Glomerular visceral epithelial cell (primary cell): ENCODE data around the gene PRICKLE1.

Experiments
- DNase-seq: peaks from one replicate; pipeline ENCODE4 v3.0.0-alpha.2; 2016; ENCODE audit errors: extremely low spot score

The PRICKLE1 gene

GRCh38 chr12:42588524-42589464 lies 752 bp downstream of the PRICKLE1 start:
- peak; percentile 43 for DNase-seq

GRCh38 chr12:42587601-42588523 lies 1.7 kb downstream of the PRICKLE1 start:
- DNase-seq, result no peak

- no peak for DNase-seq
These were observed 3.3 kb downstream of the PRICKLE1 start for GRCh38 chr12:42586268-42586667.

- DNase-seq, result no peak
These were observed 3.7 kb downstream of the PRICKLE1 start for GRCh38 chr12:42585841-42586216.

- DNase-seq, result no peak
These were observed 4.2 kb downstream of the PRICKLE1 start for GRCh38 chr12:42585154-42585840.

GRCh38 chr12:42584651-42585111 lies 4.9 kb downstream of the PRICKLE1 start:
- no peak for DNase-seq

- DNase-seq, result no peak
These were observed 6.5 kb downstream of the PRICKLE1 start for GRCh38 chr12:42583016-42583415.

GRCh38 chr12:42582498-42582897 lies 7.0 kb downstream of the PRICKLE1 start:
- DNase-seq, result no peak

- DNase-seq, result no peak
These were observed 7.5 kb downstream of the PRICKLE1 start for GRCh38 chr12:42582050-42582449.

GRCh38 chr12:42576374-42576773 lies 13.2 kb downstream of the PRICKLE1 start:
- no peak for DNase-seq

- no peak for DNase-seq
These were observed 13.8 kb downstream of the PRICKLE1 start for GRCh38 chr12:42575717-42576116.

GRCh38 chr12:42574851-42575266 lies 14.7 kb downstream of the PRICKLE1 start:
- no peak for DNase-seq

GRCh38 chr12:42571327-42572009 lies 18.1 kb downstream of the PRICKLE1 start:
- DNase-seq, result no peak

GRCh38 chr12:42570076-42570475 lies 19.5 kb downstream of the PRICKLE1 start:
- no peak for DNase-seq

GRCh38 chr12:42568952-42569915 lies 20.3 kb downstream of the PRICKLE1 start:
- DNase-seq, result peak; percentile 56

- DNase-seq, result no peak
These were observed 23.9 kb downstream of the PRICKLE1 start for GRCh38 chr12:42565633-42566032.

- DNase-seq, result no peak
These were observed 24.6 kb downstream of the PRICKLE1 start for GRCh38 chr12:42564996-42565395.

GRCh38 chr12:42564556-42564955 lies 25.0 kb downstream of the PRICKLE1 start:
- no peak for DNase-seq

- DNase-seq, result no peak
These were observed 28.6 kb downstream of the PRICKLE1 start for GRCh38 chr12:42560977-42561376.

GRCh38 chr12:42557586-42558172 lies 31.9 kb downstream of the PRICKLE1 start:
- no peak for DNase-seq
